Measurements from ENCODE around the gene IL1RAP. TPM values are rescaled to one million over a fixed set of nuclear protein-coding genes. Genes with fewer than 3 reads are reported as not detected.

Gene IL1RAP
- total and polyA plus RNA-seq, 2 donors (not counting 3 experiments of a cell fraction or from before 2014, with no cell fraction given): 4.3 to 9.2 TPM

DNA sequence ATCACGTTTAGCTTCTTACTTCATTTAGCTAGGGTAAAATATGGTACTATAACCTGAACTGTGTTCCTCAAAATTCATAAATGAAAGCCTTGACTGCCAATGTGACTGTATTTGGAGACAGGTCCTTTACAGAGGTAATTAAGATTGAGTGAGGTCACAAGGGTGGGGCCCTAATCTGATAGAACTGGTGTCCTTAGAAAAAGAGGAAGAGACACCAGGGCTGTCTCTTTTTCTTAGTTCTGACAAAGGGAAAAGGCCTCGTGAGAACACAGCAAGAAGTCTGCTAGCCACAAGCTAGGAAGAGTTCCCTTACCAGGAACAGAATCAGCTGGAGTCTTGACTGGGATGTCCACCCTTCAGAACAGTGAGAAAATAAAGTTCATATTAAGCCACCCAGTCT is 185.9 kb downstream of the IL1RAP start:
- TF ChIP-seq MYC (IDR thresholded peaks at IDR 0.05; ENCODE audit: low read depth, low read length) (no peak), JUN (IDR thresholded peaks at IDR 0.05; ENCODE audit: borderline replicate concordance, insufficient read depth, insufficient read length, low read depth) (no peak), GATA2 (IDR thresholded peaks at IDR 0.05; ENCODE audit: insufficient read depth, insufficient read length, low read depth, low read length) (no peak), POLR2AphosphoS5 (IDR thresholded peaks at IDR 0.05; ENCODE audit: insufficient read depth, low read depth, low read length) (no peak), EZH2 (IDR thresholded peaks at IDR 0.05; ENCODE audit: borderline replicate concordance, low read depth, low read length, severe bottlenecking) (no peak), POLR2A (IDR thresholded peaks at IDR 0.05; ENCODE audit: low read depth, low read length) (no peak), FOS (IDR thresholded peaks at IDR 0.05; ENCODE audit: borderline replicate concordance, insufficient read depth, low read length) (no peak)
- TF ChIP-seq, protein P1, sequence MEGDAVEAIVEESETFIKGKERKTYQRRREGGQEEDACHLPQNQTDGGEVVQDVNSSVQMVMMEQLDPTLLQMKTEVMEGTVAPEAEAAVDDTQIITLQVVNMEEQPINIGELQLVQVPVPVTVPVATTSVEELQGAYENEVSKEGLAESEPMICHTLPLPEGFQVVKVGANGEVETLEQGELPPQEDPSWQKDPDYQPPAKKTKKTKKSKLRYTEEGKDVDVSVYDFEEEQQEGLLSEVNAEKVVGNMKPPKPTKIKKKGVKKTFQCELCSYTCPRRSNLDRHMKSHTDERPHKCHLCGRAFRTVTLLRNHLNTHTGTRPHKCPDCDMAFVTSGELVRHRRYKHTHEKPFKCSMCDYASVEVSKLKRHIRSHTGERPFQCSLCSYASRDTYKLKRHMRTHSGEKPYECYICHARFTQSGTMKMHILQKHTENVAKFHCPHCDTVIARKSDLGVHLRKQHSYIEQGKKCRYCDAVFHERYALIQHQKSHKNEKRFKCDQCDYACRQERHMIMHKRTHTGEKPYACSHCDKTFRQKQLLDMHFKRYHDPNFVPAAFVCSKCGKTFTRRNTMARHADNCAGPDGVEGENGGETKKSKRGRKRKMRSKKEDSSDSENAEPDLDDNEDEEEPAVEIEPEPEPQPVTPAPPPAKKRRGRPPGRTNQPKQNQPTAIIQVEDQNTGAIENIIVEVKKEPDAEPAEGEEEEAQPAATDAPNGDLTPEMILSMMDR (IDR thresholded peaks at IDR 0.05; ENCODE audit: extremely low read depth in 1 of 2, insufficient read depth in 1 of 2, low read depth in 1 of 2, low read length in 2 of 2): no peak
- TF ChIP-seq, protein P2, sequence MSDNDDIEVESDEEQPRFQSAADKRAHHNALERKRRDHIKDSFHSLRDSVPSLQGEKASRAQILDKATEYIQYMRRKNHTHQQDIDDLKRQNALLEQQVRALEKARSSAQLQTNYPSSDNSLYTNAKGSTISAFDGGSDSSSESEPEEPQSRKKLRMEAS (IDR thresholded peaks at IDR 0.05; ENCODE audit: insufficient read depth, insufficient read length): no peak
- ChIA-PET CTCF (interaction anchor here (0.9 to 5.0 kb wide), 13 partner anchors 11 to 1744 kb away, joined by 3 to 63 read pairs (median 6); partner anchors contain the start of gene IL1RAP), POLR2A (no interaction called here)
- H3K36me3 ChIP-seq (ENCODE audit: control insufficient read depth in 2 of 2, extremely low read depth in 1 of 2, insufficient read depth in 2 of 2, low read length in 2 of 2): no peaks in the 10 kb centered on the region
- no peak overlapping the region for H3K4me2 ChIP-seq (ENCODE audit: insufficient read depth, low read length)
- peaks cover 0 to 2% of the 10 kb centered on the region in 2 experiments for H3K27me3 ChIP-seq (ENCODE audit: control insufficient read depth in 2 of 2, insufficient read depth in 2 of 2, low read length in 2 of 2)
- dilution Hi-C loops (cut with MboI; ENCODE audit: extremely low pct_ligation_motif_present, low sequenced_read_pairs) (no loop called here), intact Hi-C loops (cut with micrococcal nuclease) (loop anchor here (5.0 kb wide), 2 partner anchors 272 to 353 kb away; no protein-coding TSS in a partner anchor)
- H2AFZ ChIP-seq (ENCODE audit: low read depth, low read length): no peak overlapping the region
- no peaks in the 10 kb centered on the region for H4K20me1 ChIP-seq (replicated peaks; ENCODE audit: control insufficient read depth, extremely low read depth, insufficient read depth, low read length)
- H3K27ac ChIP-seq (ENCODE audit: insufficient read depth, low read depth, low read length): no peak overlapping the region
- no TSS peak for BruUV-seq (replicated peaks)
- no peak overlapping the region for H3K4me3 ChIP-seq (replicated peaks in 1 of 3; ENCODE audit: insufficient read depth in 1 of 3, low read depth in 1 of 3, low read length in 3 of 3)
- H3K9me1 ChIP-seq (replicated peaks; ENCODE audit: control insufficient read depth, extremely low read depth, insufficient read depth, low read length): no peaks in the 10 kb centered on the region
- DNase-seq (ENCODE audit: low read depth, low spot score): no peak
- H3K4me1 ChIP-seq (ENCODE audit: control insufficient read depth, extremely low read depth, insufficient read depth, low read length): no peaks in the 10 kb centered on the region
- no peaks in the 10 kb centered on the region for H3K79me2 ChIP-seq (ENCODE audit: control insufficient read depth, insufficient read depth, low read length)
- no peak overlapping the region for H3K9ac ChIP-seq (replicated peaks; ENCODE audit: extremely low read depth, insufficient read depth, low read length)
- FAIRE-seq: no peak
- H3K9me3 ChIP-seq (replicated peaks; ENCODE audit: control insufficient read depth, insufficient read depth, low read length): no peaks in the 10 kb centered on the region

Data from endothelial cell of umbilical vein (primary cell).